T47D (cell line): Measurements from ENCODE around the gene PROB1.

ENCODE experiments used
- DNase-seq, 2 experiments: peaks; one replicate each; pipeline versions ENCODE4 v3.0.0 to v3.0.0-alpha.2; 2011 to 2012; ENCODE audit warnings: low read depth in 1 of 2, low spot score in 1 of 2
- JUND ChIP-seq: IDR thresholded peaks from 2 replicates; pipeline ENCODE4 v1.6.1; 2012; ENCODE audit warnings: low read depth
- in situ Hi-C: cut with HindIII; loops from 2 replicates; pipeline ENCODE4 v1.10.0; 2016; ENCODE audit warnings: low sequenced_read_pairs, low pct_unique_long_range_greater_than_20kb

The PROB1 gene

GRCh38 chr5:139422307-139422893, 27.5 kb upstream of the PROB1 start:
- in situ Hi-C loops = no loop called here
- no peak for TF ChIP-seq JUND
- DNase-seq = peak; percentile 63 to 78

GRCh38 chr5:139419226-139420192, 24.6 kb upstream of the PROB1 start:
- no peak for TF ChIP-seq JUND
- in situ Hi-C loops = no loop called here
- DNase-seq = no peak

GRCh38 chr5:139418793-139419192, 23.9 kb upstream of the PROB1 start:
- DNase-seq = no peak
- in situ Hi-C loops = no loop called here
- TF ChIP-seq JUND = no peak

- DNase-seq = no peak
- in situ Hi-C loops = no loop called here
- no peak for TF ChIP-seq JUND
These were observed 22.3 kb upstream of the PROB1 start for GRCh38 chr5:139417214-139417613.

GRCh38 chr5:139416651-139417050, 21.7 kb upstream of the PROB1 start:
- no peak for DNase-seq
- in situ Hi-C loops = no loop called here
- TF ChIP-seq JUND = no peak

- no peak for DNase-seq
- no peak for TF ChIP-seq JUND
- in situ Hi-C loops = no loop called here
These were observed 21.0 kb upstream of the PROB1 start for GRCh38 chr5:139415869-139416268.

GRCh38 chr5:139415221-139415861, 20.4 kb upstream of the PROB1 start:
- in situ Hi-C loops = no loop called here
- TF ChIP-seq JUND = no peak
- no peak for DNase-seq

- no peak for DNase-seq
- in situ Hi-C loops = no loop called here
- no peak for TF ChIP-seq JUND
These were observed 19.8 kb upstream of the PROB1 start for GRCh38 chr5:139414581-139415130.

- DNase-seq = no peak
- in situ Hi-C loops = no loop called here
- no peak for TF ChIP-seq JUND
These were observed 19.1 kb upstream of the PROB1 start for GRCh38 chr5:139413963-139414362.

- no peak for TF ChIP-seq JUND
- in situ Hi-C loops = no loop called here
- no peak for DNase-seq
These were observed 18.2 kb upstream of the PROB1 start for GRCh38 chr5:139413153-139413552.

- DNase-seq = no peak
- in situ Hi-C loops = no loop called here
- no peak for TF ChIP-seq JUND
These were observed 16.3 kb upstream of the PROB1 start for GRCh38 chr5:139410993-139411828.
